ENCODE measurements around the gene PPP1R14C.
A peak's percentile ranks its signal among the peaks of the same experiment; 100 is the strongest.

PPP1R14C gene

GRCh38 chr6:150142670-150143515 lies at the start of gene PPP1R14C:
TSS of gene PPP1R14C (plus strand) at chr6:150143044. CDS start at chr6:150143193, 149 bp downstream.
- Histone ChIP-seq H3K4me3 (ENCODE audit: low read depth, low read length) (peak within 1 kb of the TSS; percentile 28), H3K27me3 (ENCODE audit: insufficient read depth, low read depth, severe bottlenecking) (peaks cover 59% of the 10 kb centered on the region), H3K27ac (no peak within 1 kb of the TSS), H3K9me3 (ENCODE audit: severe bottlenecking) (no peaks in the 10 kb centered on the region), H3K36me3 (no peaks in the 10 kb centered on the region)
- DNase-seq = peak; percentile 41
- TF ChIP-seq CTCF (IDR thresholded peaks at IDR 0.05; ENCODE audit: low read depth, low read length) = no peak

GRCh38 chr6:150093397-150093796 lies 49.4 kb upstream of the PPP1R14C start:
- Histone ChIP-seq H3K4me3 (ENCODE audit: low read depth, low read length) (no peak overlapping the region), H3K9me3 (ENCODE audit: severe bottlenecking) (no peaks in the 10 kb centered on the region), H3K27me3 (ENCODE audit: insufficient read depth, low read depth, severe bottlenecking) (no peaks in the 10 kb centered on the region), H3K36me3 (no peaks in the 10 kb centered on the region), H3K27ac (no peak overlapping the region)
- no peak for TF ChIP-seq CTCF (IDR thresholded peaks at IDR 0.05; ENCODE audit: low read depth, low read length)
- no peak for DNase-seq

GRCh38 chr6:150098155-150098554 lies 44.7 kb upstream of the PPP1R14C start:
- Histone ChIP-seq H3K27me3 (ENCODE audit: insufficient read depth, low read depth, severe bottlenecking) (no peaks in the 10 kb centered on the region), H3K4me3 (ENCODE audit: low read depth, low read length) (no peak overlapping the region), H3K9me3 (ENCODE audit: severe bottlenecking) (no peaks in the 10 kb centered on the region), H3K36me3 (no peaks in the 10 kb centered on the region), H3K27ac (no peak overlapping the region)
- no peak for TF ChIP-seq CTCF (IDR thresholded peaks at IDR 0.05; ENCODE audit: low read depth, low read length)
- no peak for DNase-seq

- no peak overlapping the region for H3K4me3 ChIP-seq (ENCODE audit: low read depth, low read length)
These were observed 43.3 kb upstream of the PPP1R14C start for GRCh38 chr6:150099546-150099945.

GRCh38 chr6:150099953-150100352 lies 42.9 kb upstream of the PPP1R14C start:
- H3K27ac ChIP-seq = no peak overlapping the region
- DNase-seq = no peak
- no peaks in the 10 kb centered on the region for H3K36me3 ChIP-seq
- no peak overlapping the region for H3K4me3 ChIP-seq (ENCODE audit: low read depth, low read length)
- no peak for TF ChIP-seq CTCF (IDR thresholded peaks at IDR 0.05; ENCODE audit: low read depth, low read length)
- H3K9me3 ChIP-seq (ENCODE audit: severe bottlenecking) = no peaks in the 10 kb centered on the region
- no peaks in the 10 kb centered on the region for H3K27me3 ChIP-seq (ENCODE audit: insufficient read depth, low read depth, severe bottlenecking)

More at GRCh38 chr6:150099546-150099945, 43.3 kb upstream of the PPP1R14C start:
- Histone ChIP-seq H3K27me3 (ENCODE audit: insufficient read depth, low read depth, severe bottlenecking) (no peaks in the 10 kb centered on the region), H3K36me3 (no peaks in the 10 kb centered on the region), H3K27ac (no peak overlapping the region), H3K9me3 (ENCODE audit: severe bottlenecking) (no peaks in the 10 kb centered on the region)
- TF ChIP-seq CTCF (IDR thresholded peaks at IDR 0.05; ENCODE audit: low read depth, low read length) = no peak
- no peak for DNase-seq
